Breast epithelium (tissue), 3 donors: ENCODE results near the gene ADAMTSL3.
A peak's percentile ranks its signal among the peaks of the same experiment; 100 is the strongest.

Source experiments
- POLR2AphosphoS5 ChIP-seq, 3 donors: sonication (generic); formaldehyde crosslinking; IDR thresholded peaks; one replicate each; pipeline ENCODE4 v1.6.1; 2017; ENCODE audit warnings: antibody characterized with exemption in 3 of 3
- TF ChIP-seq, protein P1 (sequence below), 3 donors: fragments of 450-650 bp; IDR thresholded peaks; one replicate each; pipeline ENCODE4 v1.5.1; 2016 to 2017; ENCODE audit warnings: antibody characterized with exemption in 3 of 3, mild to moderate bottlenecking in 3 of 3, moderate library complexity in 3 of 3

- TF ChIP-seq, protein P1, sequence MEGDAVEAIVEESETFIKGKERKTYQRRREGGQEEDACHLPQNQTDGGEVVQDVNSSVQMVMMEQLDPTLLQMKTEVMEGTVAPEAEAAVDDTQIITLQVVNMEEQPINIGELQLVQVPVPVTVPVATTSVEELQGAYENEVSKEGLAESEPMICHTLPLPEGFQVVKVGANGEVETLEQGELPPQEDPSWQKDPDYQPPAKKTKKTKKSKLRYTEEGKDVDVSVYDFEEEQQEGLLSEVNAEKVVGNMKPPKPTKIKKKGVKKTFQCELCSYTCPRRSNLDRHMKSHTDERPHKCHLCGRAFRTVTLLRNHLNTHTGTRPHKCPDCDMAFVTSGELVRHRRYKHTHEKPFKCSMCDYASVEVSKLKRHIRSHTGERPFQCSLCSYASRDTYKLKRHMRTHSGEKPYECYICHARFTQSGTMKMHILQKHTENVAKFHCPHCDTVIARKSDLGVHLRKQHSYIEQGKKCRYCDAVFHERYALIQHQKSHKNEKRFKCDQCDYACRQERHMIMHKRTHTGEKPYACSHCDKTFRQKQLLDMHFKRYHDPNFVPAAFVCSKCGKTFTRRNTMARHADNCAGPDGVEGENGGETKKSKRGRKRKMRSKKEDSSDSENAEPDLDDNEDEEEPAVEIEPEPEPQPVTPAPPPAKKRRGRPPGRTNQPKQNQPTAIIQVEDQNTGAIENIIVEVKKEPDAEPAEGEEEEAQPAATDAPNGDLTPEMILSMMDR (IDR thresholded peaks at IDR 0.05): no peak
- peak in 1 of 3 donors; percentile 19 for TF ChIP-seq POLR2AphosphoS5 (IDR thresholded peaks at IDR 0.05)
Measured at GRCh38 chr15:83698294-83698693, 44.4 kb downstream of the ADAMTSL3 start.
